Measurements from ENCODE around the gene ZNF101. TPM values are rescaled to one million over a fixed set of nuclear protein-coding genes. Genes with fewer than 3 reads are reported as not detected.

Gene ZNF101
- total RNA-seq, 1 experiment from 2014 or later, result 2.0 TPM

DNA sequence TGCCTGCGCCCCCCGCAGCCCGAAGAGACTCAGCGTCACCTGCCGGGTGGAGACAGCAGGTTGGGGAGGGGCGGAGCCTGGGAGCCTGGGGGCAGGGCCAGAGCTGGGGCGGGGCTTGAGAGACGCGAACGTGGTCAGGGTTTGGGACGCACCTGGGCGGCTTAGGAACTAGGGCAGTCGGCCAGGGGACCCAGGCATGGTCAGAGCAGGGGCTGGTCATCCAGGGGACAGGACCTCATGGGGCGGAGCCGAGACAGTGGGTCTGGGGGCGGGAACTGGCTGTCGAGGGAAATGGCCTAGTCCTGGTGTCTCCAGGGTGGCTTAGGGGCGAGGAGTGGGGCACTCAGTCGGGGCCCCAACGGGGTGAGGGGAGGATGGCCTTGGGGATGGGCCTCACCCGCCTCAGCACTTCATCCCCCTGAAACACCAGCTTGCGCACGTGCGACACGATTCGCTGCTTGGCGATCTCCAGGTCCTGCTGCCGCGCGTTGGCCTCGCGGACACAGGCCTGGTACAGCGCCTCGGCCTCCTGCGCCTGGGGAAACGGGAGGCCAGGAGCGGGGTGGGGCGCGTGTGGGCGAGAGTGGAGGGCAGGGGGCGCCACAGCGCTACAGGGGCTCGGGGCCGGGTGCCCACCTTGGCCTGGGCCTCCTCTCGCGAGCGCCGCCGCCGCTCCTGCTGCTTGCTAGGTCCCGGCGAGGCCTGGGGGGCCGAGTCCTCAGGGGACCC, 31.0 kb upstream of the ZNF101 start:
- no peak for DNase-seq (ENCODE audit: low spot score)

DNA sequence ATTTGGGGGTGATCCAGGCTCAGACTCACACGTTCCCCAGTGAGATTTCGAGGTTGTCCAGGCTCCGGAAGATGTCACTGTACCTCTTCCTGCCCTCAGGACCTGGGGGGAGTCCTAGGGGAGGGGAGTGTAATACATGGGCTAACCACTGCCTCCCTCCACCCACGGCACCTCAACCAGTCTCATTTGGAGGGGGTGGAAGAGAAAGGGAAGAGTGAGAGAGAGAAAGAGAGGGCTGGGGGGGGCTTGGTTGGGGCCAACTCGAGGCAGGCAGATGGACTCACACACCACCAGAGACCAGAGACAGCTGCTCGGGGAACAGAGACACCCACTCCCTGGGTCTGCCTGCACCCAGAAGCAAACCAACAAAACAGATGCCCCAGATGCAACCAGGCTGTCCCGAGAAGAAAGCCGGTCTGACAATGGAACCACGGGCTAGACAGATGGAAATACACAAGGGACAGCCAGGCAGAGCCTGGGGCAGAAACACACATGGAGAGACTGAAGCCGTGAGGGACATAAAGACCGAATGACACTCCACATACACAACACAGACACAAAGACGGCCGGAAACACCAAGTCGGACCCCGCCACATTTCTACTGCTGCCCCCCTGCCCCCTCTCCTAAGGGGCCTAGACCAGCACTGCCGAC, 26.0 kb upstream of the ZNF101 start:
- DNase-seq (ENCODE audit: low spot score), result peak; percentile 10

GRCh38 chr19:19643158-19644053, 25.2 kb upstream of the ZNF101 start, which contains the start of gene GMIP:
TSS of gene GMIP (minus strand) at chr19:19643657. CDS start at chr19:19643529, 128 bp downstream.
- DNase-seq (ENCODE audit: low spot score), result peak; percentile 71

DNA sequence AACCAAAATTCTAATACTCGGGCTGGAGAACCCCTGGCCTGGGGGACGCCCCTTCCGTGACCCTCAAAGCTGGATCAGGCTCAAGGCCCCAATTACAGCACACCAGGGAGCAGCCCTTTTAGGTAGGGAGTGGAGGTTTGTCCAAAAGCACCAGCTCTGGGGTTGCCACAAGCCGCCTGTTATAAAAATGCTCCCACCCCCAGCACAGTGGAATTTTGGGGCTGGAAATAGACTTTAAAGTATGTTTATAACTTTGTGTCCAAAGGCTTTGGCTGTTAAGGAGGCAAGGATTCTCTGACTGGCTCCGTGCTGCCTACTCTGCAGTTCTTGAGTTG, 24.6 kb upstream of the ZNF101 start:
- no peak for DNase-seq (ENCODE audit: low spot score)

- no peak for DNase-seq (ENCODE audit: low spot score)
These were observed 23.3 kb upstream of the ZNF101 start for GRCh38 chr19:19645233-19645870.

- DNase-seq (ENCODE audit: low spot score), result no peak
These were observed 21.4 kb upstream of the ZNF101 start for GRCh38 chr19:19647037-19647835.

DNA sequence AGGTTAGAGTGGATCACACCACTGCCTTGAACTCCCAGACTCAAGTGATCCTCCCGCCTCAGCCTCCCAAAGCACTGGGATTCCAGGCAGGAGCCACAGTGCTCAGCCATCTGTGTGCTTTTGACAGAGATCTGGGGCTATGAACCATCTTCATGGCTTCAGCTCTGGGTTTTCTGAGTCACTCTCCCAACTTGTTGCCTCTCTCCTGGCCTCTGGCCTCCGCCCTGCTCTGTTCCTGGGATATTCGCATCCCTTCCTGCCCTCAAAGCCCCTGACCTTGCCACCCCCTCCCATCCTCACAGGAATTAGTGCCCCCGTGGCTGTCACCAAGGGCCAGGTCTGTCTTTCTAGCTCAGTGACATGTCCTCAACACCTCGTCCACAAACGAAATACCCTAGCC, 19.5 kb upstream of the ZNF101 start:
- no peak for DNase-seq (ENCODE audit: low spot score)

- no peak for DNase-seq (ENCODE audit: low spot score)
These were observed 19.1 kb upstream of the ZNF101 start for GRCh38 chr19:19649580-19649995.

DNA sequence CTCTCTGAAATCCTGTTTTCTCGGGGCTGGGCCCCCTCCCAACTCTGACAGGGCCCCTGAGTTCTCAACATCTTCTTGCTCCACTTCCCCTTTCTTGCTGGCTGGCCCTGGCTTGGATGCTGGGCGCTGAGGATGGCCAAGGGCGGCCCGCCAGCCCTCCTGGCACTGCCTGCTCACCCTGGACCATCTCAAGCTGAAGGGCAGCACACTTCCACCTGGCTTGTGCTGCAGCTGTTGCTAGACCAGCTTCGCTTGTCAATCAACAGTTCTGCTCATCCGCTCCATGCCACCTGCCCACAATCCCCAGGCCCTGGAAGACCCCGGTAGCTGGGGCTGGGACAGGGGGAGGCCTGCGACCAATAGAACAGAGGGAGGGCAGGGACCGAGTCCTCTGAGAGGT, 18.3 kb upstream of the ZNF101 start:
- no peak for DNase-seq (ENCODE audit: low spot score)

DNA sequence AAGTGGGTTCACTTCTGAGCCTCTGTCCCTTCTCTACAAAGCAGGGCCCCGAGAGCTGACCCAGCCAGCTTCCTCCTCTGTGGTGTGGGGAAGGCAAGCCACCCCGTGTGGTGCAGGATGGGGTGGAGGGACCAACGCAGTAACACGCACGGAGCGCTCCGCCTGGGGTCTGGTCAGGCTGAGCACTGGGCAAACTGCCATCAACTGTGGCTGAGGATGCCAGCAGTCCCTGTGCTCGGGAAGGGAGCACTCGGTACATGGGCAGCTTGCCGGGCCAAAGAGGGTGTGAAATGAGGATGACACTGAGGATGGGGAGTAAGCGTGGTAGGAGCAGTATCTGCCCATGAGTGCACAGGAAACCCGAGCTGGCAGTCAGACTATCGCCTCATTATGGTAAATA, 17.6 kb upstream of the ZNF101 start:
- DNase-seq (ENCODE audit: low spot score), result no peak

GRCh38 chr19:19652482-19653295, 15.9 kb upstream of the ZNF101 start:
- no peak for DNase-seq (ENCODE audit: low spot score)

- no peak for DNase-seq (ENCODE audit: low spot score)
These were observed 15.0 kb upstream of the ZNF101 start for GRCh38 chr19:19653597-19654147.

DNA sequence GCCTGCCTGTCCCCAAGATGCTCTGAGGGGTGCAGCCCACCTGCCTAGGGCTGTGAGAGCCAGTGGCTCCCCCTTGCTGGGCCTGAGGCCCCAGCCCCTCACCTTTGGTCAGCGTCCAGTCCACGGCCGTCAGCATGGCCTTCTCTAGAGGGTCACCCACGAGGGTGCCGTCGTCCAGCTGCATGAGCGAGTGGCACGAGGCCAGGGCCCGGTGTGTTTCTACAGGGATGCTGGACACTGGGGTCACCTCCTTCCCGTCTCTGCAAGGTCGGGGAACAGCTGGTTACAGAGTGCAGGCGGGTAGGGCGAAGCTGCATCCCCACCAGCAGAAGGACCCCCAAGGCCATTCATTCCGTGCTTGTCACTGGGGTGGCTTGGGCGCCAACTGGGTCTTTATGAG, 14.2 kb upstream of the ZNF101 start:
- DNase-seq (ENCODE audit: low spot score), result no peak

DNA sequence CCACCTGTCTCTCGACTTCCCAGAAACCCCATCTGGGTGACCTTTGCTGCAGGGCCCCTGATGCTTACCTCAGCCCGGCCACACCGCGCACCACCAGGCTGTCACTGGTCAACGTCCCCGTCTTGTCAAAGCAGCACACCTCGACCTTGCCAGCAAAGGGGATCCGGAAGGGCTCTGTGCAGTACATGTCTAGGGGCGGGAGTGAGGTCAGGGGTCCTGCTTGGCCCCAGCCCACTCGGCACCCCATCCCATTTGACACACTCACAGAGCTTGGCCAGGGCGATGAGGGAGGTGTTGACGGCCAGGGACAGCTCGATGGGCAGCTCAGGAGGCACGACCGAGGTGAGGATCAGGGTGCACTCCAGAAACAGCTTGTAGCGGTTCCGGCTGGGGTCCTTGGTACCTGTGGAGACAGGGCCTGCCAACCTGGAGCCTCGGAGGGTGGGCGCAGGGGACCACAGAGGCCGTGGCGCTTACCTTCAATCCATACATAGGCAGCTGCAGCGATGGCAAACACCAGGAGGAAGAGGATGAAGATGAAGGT, 13.5 kb upstream of the ZNF101 start:
- DNase-seq (ENCODE audit: low spot score), result no peak

DNA sequence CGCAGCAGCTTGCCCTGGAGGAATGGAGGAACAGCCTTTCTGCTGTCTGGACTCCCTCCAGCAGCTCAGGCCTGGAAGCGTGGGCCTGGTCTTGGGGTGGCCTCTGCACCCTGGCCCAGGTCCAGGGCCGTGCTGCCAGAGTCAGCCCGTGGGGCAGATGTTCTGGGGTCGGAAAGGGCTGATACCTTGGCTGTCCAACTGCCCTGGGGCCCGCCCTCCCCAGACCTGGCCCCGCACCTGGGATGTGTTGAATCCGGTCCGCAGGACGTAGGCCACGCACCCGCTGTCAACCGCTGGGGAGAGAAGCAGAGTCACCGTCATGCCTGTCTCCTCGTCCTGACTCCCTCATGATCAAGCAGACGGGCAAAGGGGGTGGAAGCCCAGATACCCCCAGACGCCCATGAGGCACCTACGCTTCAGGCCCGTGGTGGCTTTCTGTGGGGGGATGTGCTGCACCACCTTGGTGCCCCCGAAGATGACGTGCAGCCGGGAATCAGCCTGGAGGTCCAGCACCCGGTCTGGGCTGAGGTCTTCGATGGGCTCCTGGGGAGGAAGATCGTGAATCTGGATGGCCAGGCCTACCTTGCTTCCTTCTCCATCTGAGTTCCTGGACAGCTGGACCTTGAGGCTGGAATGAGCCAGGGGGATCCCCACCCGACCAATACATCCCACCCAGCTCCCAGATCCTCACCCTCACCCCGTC, 12.8 kb upstream of the ZNF101 start:
- DNase-seq (ENCODE audit: low spot score), result no peak

DNA sequence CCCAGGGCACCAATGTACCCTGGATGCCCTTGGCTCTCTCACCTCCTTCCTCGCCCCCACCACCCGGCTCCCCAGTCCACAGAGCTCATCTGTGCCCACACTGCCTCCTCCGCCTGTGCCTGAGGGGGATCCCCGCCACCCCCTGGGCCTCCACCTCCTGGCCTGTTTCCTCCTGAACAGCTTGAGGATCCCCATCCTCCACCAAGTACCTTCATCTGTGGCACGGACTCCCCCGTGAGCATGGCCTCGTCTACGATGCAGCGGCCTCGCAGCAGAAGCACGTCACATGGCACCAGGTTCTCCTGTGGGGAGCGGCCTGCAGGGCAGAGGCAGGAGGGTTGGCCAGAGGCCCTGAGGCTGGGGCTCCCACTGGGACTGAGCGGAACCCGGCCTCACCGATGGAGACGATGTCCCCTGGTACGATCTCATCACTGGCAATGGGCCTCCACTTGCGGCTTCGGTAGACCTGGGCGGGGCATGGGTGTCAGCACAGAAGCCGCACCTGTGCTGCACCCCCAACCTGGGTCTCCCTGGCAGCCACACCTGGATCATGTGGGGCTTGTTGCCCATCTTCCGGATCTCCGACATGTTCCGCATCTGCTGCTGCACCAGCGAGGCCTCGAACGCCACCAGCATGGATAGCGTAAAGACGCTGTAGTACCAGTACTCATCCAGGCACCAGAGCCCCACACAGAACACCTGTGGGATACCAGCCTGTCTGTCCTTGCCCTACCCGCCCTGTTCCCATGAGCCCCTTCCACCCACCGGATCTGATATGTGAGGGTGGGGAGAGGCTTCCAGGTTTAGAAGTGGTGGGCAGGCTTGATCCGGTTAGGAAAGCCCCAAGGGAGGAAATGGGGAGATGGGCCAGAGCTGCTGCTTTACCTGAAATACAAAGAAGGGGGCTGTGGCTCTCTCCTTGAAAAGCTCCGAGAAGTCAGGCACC, 11.9 kb upstream of the ZNF101 start:
- no peak for DNase-seq (ENCODE audit: low spot score)

DNA sequence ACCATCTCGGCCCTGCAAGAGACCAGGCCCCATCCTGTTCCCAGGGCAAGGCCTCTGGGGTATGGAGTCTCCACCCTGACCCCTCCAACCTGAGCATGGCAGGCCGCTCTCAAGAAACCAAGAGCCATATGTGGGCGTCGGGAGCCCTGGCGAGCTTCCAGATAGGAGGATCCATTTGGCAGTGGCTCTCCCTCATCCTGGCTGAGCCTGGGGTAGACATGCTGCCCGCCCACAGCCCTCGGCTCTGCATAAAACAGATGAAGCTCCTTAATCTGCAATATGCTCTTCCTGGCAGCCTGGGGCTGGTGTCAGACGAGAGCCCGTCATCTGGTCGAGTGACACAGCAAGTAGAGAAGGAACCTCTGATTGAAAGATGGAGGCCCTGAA, 11.2 kb upstream of the ZNF101 start:
- no peak for DNase-seq (ENCODE audit: low spot score)

All from HT-29 (cell line).